KOPT-K1 (cell line): ENCODE results near the gene TRPV4.

ENCODE experiments used
- H3K27ac ChIP-seq: fragments of 200-600 bp; sonication (generic); 2 replicates; pipeline ENCODE4 v1.5.1; 2016; ENCODE audit warnings: antibody characterized with exemption, mild to moderate bottlenecking, low read depth, low read length; ENCODE audit not compliant: poor library complexity, severe bottlenecking
- H3K36me3 ChIP-seq: fragments of 200-600 bp; sonication (generic); 2 replicates; pipeline ENCODE4 v1.5.1; 2017; ENCODE audit warnings: antibody characterized with exemption, mild to moderate bottlenecking, low read length, moderate library complexity; ENCODE audit not compliant: insufficient read depth
- H3K9me3 ChIP-seq: fragments of 200-600 bp; sonication (generic); 2 replicates; pipeline ENCODE4 v1.5.1; 2017; ENCODE audit warnings: antibody characterized with exemption, low read length, mild to moderate bottlenecking; ENCODE audit not compliant: insufficient read depth, poor library complexity, severe bottlenecking

The TRPV4 gene

DNA sequence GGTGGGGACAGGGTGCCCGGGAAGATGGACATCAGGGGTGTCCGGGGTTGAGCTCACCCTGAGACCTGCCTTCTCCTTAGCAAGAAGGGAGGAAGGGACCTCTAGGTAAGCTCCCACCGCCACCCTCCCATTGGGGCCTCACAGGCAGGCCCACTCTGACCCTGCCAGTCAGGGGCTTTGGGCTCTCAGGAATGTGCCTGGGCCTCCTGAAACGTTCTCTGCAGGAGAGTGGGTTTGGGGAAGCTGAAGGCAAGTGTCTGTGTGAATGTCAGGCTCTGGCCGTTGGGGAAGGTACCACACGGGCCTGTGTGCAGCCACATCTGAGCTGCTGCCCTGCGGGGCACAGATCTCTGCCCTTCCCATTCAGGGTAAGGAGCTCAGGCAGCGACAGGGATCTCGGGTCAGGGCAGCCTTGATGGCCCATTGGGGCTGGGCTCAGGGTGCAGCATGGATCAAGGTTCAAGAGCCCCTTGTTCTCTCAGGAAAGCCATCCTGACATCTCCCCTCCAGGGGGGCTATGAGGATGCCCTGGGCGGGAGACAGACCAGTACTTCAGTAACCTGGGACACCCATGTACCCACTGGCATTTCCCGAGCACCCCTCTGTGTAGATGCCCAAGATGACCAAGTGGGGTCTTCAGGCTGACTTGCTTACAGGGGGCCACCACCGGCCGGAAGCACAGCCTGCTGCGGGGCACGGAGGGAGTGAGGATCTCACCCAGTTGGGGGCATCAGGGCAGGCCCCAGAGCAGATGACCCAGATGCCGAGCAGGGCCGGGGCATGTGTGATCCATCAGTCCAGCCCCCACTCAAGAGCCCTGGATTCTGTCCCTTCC, 89.9 kb downstream of the TRPV4 start:
- H3K9me3 ChIP-seq: no peaks in the 10 kb centered on the region
- H3K27ac ChIP-seq: no peak overlapping the region
- H3K36me3 ChIP-seq: no peaks in the 10 kb centered on the region

DNA sequence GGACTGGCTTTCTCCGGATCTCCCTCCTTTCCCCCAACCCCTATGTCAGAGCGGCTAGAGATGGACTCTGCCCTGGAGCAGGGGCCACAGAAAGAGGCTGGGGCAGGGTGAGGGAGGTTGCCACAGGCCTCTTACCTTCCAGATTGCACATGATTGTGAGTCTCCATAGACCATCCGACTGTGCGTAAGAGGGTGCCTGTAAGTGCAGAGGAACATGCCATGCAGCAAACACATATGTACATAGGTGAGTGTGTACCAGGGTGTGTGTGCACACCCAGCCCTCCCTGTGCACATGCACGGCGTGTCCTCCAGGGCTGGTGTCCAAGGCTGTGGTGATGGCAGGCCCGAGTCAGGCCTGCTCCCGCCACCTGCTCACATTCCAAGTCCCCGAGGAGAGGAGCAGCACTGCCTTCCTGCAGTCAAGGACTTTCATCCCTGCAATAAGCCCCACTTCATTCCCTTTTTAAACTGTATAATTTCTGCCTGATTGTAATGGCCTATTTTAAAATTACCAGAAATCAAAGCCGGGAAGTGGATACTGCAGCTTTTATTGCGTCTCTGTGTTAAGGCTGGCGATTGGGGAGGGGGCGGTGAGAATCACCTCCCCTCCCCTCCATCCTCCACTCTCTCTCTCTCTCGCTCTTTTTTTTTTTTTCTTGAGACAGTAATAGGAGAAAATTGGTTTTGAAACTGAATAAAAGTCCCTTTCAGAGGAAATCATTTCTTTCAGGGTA, 91.1 kb downstream of the TRPV4 start:
- Histone ChIP-seq H3K36me3 (no peaks in the 10 kb centered on the region), H3K27ac (no peak overlapping the region), H3K9me3 (no peaks in the 10 kb centered on the region)

DNA sequence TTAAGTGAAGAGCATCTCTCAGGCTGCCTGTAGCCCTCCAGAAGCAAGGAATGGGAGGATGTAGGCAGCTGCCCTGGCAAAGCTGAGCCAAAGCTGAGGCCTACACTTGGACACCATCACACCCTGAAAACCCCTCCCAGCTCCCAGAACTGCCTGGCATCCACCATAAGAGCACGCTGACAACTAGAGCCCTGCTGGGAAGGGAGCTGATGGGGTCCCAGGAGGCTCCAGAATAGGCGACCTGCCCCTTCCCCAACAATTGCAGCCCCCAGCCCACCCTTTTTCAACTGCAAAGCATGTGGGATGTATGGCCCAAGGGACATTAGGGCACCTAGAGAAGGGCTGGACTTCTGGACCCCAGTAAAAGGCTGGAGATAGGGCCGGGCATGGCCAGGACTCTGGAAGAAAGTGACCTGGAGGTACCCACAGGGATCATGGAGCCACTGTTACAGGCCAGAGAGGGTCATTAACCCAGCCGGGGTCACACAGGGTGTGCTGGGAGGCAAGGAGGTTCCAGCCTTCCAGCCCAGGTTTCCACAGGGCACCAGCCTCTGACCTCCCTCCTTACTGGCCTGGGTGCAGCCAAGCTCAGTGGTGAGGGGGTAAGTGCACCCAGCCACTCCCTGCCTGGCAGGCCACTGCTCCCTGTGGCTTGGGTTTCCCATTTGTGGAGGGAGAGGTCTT, 91.8 kb downstream of the TRPV4 start:
- Histone ChIP-seq H3K9me3 (no peaks in the 10 kb centered on the region), H3K27ac (no peak overlapping the region), H3K36me3 (no peaks in the 10 kb centered on the region)

DNA sequence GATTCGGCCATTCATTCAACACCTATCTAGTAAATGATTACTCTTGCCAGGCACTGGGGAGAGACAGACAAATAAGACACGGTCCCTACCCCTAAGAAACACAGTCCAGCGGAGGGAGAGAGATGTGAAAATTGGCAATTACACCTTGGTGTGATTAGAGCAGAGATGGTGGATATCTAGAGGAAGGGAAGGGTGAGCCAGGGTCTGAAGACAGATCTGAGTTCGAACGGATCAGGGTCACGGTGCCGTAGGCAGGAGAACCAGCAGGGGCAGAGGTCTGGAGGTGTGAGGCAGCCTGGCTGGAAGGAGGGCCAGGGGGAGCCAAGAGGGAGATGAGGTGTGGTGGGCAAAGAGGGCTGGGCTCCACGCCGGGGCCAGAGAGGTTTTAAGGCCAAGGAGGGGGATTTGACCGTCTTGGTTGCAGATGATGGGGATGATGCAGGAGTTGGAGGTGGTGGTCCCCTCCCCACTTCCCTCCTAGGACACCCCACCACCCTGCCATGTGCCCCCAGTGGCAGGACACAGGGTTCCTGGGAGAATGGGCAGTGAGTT, 92.4 kb downstream of the TRPV4 start:
- no peak overlapping the region for H3K27ac ChIP-seq
- no peaks in the 10 kb centered on the region for H3K9me3 ChIP-seq
- no peaks in the 10 kb centered on the region for H3K36me3 ChIP-seq

DNA sequence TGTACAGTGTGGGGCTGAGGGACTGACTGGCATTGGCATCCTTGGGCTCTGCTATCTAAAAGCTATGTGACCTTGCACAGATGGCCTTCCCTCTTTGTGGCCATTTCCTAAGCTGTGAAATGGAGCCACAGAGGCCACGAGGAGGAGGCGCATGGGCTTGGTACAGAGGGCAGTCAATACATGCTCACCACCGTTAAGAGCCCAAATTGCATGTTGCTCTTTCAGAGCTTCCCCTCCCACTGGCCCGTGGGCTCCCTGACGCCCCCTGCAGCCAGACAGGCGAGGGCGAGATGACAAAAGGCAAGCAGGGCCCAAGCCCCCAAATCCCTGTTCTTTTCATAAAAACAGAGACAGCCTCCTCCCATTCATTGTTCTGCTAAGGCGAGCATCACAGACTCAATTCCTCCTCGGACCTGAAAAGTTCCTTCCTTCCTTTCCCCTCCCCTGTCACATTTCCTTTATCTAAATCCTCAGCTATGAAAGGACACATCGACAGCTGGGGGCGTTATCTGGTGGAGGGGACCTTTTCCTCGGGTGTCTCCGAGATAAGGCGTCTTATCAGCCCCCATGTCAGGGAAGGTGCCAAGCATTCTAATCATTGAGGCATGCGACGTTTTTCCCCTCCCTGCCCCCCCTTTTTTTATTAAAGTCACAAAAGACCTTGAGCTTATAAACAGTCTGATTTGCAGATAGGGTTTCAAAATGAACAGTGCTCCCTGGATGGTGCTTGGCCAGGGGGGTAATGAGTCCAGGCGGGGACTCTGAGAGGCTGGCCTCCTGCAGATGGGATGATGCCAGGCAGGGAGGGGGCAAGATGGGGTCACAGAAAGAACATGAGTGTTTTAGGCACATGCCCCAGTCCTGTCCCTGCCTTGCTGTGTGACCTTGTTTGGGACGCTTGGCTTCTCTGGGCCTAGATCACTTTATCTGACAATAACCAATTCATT, 93.2 kb downstream of the TRPV4 start:
- Histone ChIP-seq H3K27ac (no peak overlapping the region), H3K36me3 (no peaks in the 10 kb centered on the region), H3K9me3 (no peaks in the 10 kb centered on the region)

DNA sequence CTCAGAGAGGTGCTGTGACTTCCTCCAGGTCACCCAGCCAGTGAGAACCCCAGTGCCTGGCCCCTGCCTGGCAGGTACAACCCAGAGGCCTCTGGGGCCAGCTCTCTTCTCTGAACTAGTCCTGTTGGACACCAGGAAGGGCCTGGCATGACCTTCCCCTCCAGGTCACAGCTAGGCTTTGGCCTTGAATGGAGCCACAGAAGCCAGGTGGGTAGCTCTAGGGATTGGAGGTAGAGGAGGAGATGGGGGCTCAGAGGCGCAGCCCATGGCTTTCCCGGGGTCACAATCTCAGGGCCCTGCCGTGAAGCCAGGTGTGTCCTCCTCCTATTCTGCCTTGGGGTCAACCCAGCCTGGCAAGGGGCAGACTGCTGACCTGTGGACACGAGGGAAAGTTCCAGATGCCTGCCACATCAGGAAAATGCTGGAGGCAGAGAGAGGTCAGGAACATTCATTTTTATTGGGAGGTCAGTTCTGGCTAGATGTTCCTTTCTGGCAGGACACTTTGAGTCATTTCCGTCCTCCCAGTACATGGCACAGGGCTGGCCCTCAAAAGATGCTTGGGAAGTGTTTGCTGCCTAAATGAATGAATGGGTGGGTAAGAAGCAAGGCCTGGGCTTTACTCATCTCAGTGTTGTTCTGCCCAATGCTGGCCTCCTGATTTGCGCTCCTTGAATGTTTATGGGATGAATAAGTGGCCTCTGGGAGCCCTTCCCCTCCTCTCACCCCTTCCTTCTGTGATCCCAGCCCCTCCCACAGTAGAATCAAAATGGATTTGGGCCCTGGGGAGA, 94.1 kb downstream of the TRPV4 start:
- Histone ChIP-seq H3K9me3 (no peaks in the 10 kb centered on the region), H3K36me3 (no peaks in the 10 kb centered on the region), H3K27ac (no peak overlapping the region)

DNA sequence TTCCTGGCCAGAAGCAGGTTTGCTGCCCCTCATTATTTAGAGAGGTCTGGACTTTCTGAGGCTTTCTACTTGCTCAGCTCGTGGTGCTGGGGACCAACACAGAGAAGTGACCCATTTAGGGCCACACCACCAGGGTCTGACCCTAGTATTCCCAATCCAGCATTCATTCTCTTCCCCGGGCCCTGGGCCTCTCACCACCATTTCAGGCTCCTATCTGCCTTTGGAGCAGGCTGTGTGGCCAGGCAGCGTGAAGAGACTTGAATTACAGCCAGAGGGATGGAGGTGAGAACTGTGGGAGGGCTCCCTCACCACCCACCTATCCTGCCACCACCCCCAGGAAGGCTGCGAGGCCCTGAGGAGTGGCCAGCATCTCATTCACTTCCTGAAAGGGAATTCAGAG, 95.0 kb downstream of the TRPV4 start:
- no peaks in the 10 kb centered on the region for H3K36me3 ChIP-seq
- no peaks in the 10 kb centered on the region for H3K9me3 ChIP-seq
- no peak overlapping the region for H3K27ac ChIP-seq

DNA sequence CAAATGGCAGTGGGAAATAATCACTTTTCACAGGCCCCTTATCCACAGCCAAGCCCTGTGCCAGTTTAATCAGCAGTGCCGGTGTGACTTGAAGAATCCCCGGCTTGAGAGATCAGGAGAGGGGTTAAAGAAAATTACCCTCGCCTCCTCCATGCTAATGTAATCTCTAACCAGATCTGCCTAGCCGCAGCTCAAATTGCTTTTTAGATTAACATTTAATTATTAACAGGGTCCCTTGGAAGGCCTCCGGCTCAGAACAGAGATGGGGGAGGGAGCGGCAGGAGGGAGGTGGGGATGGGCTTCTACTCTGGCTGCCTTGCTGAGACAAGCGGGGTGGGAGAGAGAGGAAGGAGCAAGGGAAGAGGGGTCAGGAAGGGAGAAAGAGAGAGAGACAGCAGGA, 95.6 kb downstream of the TRPV4 start:
- no peaks in the 10 kb centered on the region for H3K36me3 ChIP-seq
- no peaks in the 10 kb centered on the region for H3K9me3 ChIP-seq
- H3K27ac ChIP-seq: no peak overlapping the region

DNA sequence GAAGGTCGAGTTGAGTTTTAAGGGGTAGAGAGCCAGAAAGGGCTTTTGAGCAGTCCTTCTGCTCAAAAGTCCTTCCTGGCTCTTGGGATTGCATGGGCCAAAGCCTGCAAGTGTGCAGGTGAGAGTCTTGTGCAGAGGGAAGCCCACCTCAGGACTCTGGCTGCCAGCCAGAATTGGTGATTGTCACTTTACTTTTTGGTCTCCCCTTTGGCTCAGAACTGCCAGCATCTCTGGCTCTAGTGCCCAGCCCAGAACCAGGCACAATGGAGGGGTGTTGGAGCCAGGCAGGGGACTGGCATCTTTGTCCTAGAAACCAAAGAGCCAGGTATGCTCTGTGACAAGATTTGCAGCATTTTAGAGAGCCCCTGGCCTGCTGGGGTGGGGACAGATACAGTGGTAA, 96.1 kb downstream of the TRPV4 start:
- H3K27ac ChIP-seq: no peak overlapping the region
- no peaks in the 10 kb centered on the region for H3K36me3 ChIP-seq
- H3K9me3 ChIP-seq: no peaks in the 10 kb centered on the region

DNA sequence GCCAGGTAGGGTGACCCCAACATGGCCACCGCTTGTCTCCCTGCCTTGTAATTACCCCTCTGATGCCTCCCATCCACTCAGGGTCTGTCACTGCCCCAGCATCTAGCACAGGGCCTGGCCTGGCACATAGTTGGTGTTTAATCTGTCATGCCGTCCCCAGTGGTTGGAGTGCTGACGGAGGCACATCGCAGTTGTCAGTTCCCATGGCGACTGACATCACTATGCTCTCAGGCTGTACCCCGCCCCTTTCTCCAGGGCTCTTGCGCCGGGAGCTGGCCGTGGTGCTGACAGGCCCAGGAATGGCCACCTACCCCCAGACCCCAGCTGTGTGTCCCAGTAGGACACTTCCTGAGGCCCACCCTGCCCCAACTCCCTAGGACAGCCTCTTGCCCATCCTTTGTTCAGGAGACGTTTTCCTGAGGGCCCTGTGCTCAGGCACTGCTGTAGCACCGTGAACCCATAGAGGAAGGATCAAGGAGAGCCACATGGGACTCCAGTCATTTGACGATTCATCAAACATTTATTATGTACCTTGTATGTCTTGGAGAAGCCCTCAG, 96.6 kb downstream of the TRPV4 start:
- Histone ChIP-seq H3K36me3 (no peaks in the 10 kb centered on the region), H3K27ac (no peak overlapping the region), H3K9me3 (no peaks in the 10 kb centered on the region)

DNA sequence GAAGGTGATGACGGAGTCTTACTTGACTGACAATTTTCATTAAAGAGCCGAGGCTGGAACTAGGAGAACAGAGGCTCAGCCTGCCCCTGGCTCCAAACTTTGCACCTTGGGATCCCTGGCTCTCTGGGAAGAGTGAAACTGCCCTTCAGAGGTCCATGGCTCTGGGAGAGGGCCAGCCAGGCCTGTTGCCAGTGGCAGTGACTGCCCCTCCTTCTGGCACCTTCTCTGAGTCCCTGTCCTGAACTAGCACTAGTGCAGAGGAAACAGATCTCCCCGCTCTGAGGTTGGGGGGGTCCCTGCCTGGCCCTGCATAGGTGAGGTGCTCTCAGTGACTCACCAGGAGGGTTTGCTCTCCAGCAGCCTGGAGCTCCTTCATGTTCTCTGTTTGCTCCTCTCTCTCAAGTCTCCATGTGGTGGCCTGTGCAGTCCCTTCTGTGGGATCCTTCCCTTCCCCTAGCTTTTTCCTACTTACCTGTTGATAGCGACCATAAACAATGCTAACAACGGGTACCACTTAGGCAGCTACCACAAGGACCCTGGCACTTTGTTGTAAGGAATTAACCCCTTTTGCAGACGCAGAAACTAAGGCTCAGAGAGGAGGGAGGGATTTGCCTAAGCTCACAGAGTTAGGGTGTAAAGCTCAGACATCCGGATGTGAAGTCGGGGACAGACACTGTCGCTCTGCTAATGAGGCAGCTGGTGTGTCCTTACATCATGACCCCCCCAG, 97.2 kb downstream of the TRPV4 start:
- H3K27ac ChIP-seq: no peak overlapping the region
- H3K9me3 ChIP-seq: no peaks in the 10 kb centered on the region
- H3K36me3 ChIP-seq: no peaks in the 10 kb centered on the region

DNA sequence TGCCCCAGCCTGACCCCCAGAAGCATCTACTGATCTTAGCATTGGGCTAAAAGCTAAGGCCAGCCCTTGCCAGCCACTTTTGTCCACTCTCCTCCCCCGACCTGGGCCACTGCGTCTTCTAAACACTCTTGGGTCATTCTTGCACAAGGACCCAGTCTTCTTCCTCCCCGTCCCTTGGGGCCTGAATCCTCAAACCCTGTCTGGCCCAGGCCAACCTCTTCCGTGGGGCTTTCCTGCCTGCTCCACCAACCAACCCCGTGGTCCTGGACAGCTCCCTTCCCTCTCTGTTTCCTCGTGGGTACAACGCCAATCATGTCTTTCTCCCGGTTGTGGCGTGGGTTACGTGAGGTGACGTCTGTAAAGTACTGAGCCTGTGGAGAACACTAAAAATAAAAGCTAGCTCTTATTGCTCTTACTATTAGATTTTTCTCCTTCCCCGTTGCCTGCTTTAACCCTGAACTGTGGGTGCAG, 98.1 kb downstream of the TRPV4 start:
- no peaks in the 10 kb centered on the region for H3K36me3 ChIP-seq
- H3K9me3 ChIP-seq: no peaks in the 10 kb centered on the region
- H3K27ac ChIP-seq: no peak overlapping the region
